NCI-H1092 treated with DMSO at 0.1 percent for 48 hours (cell line): ENCODE measurements around the gene VSIG2.

Experiments
- DNase-seq: peaks from one replicate; lab custom pipeline; 2025; lab: John Stamatoyannopoulos, UW

VSIG2 gene

DNA sequence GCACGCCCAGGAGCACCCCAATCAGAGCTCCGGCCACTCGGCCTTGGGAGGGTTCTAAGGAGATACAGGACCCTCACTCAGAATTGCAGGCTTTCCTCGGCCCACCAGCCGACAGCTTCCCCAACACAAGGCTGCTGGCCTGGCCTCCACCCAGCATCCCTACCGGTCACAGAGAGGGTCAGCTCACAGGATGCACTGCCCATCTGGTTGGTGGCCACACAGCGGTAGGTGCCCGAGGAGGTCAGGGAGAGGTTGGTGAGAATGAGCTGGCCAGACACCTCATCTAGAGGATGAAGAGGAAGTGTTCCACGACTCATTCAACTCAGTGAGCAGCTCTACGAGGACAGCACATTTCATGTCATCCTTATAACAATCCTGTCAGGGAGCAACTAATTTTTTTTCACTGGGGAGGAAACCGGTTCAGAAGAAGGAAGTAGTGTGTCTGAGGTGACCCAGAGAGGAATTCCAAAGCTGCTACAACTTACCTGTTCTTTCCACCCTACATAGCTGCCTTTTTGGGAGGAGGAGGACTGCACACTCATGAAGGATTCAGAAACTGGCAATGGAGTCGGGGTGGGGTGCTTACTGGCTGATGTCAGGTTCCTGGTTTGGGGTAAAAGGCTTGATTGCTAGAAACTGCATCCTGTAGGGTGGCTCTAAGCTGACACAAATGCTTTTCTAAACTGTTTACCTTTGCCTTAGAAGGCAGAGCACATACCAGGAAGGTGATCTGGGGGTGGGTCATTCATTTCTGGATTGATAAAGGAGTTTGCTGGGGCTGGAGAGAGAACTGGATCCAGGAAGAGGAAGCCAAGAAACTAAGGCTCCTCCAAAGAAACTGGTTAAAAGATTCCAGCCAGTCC is 3.3 kb downstream of the VSIG2 start:
- no peak for DNase-seq

DNA sequence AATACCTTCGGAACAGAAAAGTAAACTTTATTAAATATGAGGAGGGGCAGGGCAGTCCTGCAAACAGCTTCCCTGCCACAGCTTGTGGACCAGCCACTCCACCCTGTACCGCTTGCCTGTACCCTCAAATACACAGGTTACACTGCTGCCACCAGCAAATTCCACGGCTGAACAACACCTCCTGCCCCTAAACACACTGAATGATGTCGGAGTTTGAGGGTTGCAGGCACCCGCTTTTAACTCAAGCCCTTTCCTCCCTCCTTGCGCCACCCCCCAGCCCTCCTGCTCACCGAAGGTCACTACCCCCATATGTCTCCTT is 4.0 kb downstream of the VSIG2 start:
- DNase-seq: no peak

GRCh38 chr11:124747406-124748099 is 4.5 kb downstream of the VSIG2 start:
- no peak for DNase-seq

GRCh38 chr11:124746621-124747243 is 5.3 kb downstream of the VSIG2 start:
- peak; percentile 42 for DNase-seq

DNA sequence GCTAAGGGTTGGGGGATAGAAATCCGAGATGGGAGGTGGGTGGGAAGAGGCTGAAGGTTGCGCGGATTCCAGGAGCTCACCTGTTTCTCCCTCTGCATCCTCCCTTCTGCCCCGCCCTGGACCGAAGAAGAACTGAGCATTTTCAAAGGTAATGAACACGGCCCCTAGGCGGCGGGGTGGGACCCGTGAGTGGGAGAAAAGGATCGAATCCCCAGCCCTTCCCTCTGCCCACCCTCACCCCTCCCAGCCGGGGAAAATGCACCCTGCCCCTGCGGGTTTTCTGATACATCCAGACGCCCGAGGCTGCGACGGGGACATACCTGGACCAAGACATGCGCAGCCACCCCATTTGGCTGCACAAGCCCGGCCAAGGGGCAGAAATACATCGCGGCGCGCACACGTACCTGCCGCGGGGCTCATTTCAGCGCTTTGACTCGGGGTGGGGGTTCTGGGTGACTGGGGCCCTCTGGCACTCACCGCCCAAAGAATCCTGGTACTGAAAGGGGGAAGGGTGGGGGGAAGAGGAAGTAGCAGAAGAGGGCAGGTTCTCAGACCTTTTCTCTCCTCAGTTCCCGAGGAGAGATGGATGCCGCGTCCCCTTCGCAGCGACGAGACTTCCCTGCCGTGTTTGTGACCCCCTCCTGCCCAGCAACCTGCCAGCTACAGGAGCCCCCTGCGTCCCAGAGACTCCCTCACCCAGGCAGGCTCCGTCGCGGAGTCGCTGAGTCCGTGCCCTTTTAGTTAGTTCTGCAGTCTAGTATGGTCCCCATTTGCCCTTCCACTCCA is 6.0 kb downstream of the VSIG2 start:
- DNase-seq: no peak

GRCh38 chr11:124745270-124745834 is 6.7 kb downstream of the VSIG2 start:
- no peak for DNase-seq

DNA sequence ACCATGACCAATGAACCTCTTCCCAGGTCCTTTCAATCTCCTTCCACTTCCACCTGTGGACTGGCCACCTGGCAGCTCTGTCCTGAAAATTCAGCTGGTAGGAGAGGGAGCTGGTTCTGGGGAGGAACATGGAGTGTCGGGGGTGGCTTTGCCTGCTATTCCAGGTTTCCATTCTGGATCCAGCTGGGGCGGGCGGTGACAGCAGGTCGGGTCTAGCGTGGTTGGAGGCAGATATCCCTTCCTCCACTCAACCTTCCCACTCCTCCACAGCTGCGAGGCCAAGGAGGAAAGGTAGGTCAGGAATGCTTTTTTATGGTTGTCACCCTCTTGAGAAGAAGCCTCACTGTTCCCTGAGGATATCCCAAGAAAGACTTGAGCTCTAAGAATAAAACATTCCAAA is 9.0 kb downstream of the VSIG2 start:
- no peak for DNase-seq

DNA sequence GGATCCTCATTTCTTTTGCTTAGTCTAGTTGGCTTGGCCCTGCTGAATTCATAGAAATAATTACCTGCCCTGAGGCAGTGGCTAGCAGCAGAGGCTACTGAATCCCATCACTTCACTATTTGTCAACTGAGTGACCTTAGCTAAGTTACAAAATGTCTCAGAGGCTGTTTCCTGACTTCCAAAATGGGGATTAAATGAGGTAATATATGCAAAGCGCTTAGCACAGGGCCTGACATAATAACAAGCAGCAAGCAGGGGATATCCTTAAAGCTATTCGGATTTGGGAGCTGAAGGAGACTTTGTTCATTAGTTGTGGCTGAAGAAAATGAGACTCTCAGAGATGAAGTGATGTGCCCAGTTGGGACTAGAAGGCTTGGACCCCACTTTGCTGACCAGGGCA is 9.5 kb downstream of the VSIG2 start:
- no peak for DNase-seq

DNA sequence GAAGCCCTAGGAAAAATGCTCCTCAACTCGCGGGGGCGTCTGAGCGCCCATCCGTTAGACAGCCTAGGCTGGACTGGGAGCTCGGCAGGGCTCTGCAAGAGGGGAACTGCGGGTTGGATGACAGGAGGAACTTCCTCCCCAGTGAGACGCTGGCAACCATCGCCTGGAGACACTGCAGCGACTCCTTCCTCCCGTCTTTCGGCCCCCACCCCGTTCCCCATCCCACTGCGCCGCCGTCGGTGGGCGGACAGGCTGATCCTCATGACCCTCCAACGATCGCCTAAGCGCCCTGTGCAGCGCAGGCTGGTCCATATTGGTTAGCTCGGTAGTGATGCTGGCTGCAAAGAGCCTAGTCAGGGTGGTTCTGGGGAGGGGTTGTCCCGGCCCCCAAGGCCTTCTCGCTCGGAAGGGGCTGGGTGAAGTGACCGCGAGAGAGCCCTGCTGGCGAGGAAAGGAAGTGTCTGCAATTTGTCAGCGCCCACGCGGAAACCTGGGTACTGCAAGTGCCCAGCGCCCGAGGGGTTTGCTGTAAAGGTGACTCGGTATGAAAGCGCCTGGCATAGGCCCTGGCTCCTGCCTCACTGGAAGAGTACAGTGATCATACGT is 11.7 kb downstream of the VSIG2 start:
- peak; percentile 45 for DNase-seq

DNA sequence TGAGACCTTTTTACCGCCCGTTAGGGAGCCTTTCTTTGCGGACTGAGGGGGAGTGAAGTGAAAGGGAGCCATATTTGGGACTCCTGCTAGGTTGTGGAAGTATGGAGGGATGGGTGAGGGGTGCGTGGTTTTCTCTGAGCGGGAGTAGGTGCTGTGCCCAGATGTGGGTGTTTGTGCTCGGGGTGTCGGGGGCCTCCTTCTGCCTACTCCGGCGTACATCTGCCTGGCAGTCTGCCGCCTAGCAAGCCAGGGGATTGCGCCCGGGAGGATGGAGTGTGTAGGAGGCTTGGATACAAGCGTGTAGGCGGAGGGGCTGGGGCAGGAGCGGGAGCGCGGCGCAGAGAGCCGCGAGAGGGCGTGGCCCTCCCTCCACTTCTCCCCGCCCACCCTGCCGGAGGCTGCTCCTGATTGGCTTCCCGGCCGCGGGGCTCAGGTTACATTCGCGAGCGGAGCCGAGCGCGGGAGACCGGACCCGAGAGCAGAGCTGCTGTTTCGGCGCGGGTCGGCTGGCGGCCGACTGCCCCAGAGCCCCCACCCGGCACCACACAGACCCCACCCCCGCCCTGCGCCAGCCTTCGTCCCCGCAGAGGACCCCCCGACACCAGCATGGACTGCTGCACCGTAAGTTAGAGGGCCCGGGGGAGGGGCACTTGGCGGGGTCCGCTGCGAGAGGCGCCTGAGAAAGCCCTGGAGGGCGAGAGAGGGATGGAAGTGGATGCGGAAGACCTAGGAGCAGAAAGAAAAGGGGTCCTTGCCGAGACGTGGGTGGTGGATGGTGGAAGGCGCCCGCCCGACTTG is 12.4 kb downstream of the VSIG2 start, which contains the start of gene NRGN:
Gene NRGN (plus strand): TSS at position 464 of the 798 bp plus-strand sequence. CDS start 143 bp downstream, at position 607.
- peak; percentile 95 for DNase-seq

- no peak for DNase-seq
Measured at GRCh38 chr11:124738713-124739478, 13.2 kb downstream of the VSIG2 start.

DNA sequence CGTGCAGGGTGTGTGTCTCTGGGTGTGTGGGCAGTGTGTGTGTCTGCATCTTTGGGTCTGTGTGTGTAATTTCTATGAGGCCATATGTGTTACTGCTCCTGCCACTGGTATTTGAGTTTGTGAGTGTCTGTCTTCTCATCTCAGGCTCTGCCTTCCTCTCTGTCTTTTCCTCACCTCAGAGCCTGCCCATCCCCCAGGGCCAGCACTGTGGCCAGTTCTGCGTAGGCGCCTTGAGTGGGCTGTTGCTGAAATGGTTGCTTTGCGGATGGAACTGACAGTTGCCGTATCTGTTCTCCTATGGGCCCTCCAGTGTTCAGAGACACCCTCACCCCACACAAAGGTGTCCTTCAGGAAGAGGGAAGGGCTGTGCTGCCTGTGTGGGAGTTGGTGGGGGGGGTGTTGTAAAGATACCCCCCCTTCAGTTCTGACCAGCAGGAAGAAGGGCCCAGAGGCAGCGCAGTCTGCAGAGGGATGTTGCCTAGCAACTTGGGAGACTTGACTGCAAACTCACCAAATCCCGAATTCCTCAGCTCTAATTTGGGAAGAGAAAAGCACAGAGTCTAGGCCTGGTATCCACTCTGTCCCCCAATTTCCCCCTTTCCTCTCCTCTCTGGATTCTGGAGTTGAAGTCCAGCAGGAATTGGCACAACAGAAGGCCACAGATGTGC is 14.3 kb downstream of the VSIG2 start:
- DNase-seq: no peak

DNA sequence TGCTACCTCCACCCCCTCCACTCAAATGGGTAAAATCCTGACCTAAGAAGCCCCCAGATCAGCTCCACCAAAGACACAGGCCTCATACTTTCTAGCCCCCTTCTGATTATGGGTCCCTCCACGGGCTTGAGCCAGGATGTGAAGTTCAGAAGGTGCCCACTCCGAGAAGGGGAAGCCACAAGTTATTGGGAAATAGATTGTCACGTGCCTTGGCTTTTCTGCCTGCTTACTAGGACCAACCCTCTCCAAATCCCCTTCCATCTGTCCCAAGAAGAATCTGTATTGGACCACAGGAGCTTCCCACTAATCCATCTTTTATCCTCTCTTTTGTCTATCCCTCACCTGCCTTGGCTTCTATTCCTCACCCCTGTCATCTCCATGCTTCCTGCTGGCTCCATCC is 15.3 kb downstream of the VSIG2 start:
- no peak for DNase-seq

GRCh38 chr11:124732230-124732629 is 19.8 kb downstream of the VSIG2 start:
- DNase-seq: no peak

DNA sequence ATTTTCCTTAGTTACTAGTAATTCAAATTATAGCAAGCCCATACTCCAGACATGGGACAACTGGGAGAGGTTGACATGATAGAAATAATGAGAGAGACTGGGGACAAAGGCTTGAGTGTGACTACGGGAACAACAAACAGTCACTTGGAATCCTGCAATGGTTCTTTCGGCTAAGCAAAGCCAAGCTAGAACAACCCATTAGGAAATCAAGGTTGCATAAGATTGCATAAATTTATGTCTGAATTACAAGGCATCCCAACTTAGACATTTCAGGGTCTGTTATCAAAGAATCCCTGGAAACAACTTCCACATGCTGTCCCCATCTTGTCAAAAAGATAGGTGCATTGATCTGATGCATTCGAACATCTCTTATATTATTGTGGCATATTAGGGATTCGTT is 22.5 kb downstream of the VSIG2 start:
- DNase-seq: no peak

DNA sequence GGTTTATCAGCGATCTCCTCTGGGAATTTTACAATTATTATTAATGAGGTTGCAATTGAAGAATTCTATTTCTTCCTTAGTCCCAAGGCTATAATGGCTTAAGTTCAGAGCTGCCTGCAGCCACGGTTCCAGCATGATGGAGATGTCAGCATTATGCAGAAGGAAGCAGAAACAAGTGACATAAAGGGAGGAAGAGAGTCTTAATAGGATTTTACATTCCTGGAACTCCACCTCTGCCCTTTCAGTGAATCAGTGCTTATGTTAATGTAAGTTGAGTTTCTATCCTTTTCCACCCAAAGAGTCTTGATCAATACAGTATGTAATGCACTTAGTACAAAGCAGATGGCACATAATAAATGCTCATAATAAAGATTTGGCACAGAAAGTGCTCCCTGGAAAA is 23.9 kb downstream of the VSIG2 start:
- DNase-seq: no peak

DNA sequence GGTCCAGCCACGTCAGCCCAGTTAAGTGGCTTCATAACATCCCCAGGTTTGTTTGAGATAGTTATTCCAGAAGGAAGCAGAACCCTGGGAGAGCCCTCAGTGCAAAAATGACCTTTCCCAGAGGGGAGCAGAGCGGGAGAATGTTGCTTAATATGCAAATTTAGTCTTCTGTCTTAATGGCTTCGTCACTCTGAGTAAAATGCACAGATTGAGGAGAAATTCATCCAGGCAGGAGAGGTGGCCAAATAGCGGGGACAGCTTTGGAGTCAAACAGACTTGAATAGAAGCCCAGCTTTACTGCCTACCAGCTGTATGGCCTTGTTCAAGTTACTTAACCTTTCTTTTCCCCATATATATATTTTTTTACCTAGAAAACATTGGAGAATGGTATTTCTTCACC is 24.6 kb downstream of the VSIG2 start:
- no peak for DNase-seq

GRCh38 chr11:124725719-124726105 is 26.3 kb downstream of the VSIG2 start:
- DNase-seq: no peak

GRCh38 chr11:124724979-124725718 is 26.9 kb downstream of the VSIG2 start:
- no peak for DNase-seq
